Activated CD4-positive, alpha-beta T cell treated with anti-CD3 and anti-CD28 coated beads, Interleukin-2, amount 50 U/mL, for 24 hours (primary cell): Measurements from ENCODE around the gene TRIM29.
"Not testable (repeated sequence)": the region's sequence is repeated elsewhere in the genome, so short reads cannot be mapped to it uniquely, and the experiment has no call there.

ENCODE experiments used
- DNase-seq, 2 donors: peaks; one replicate each; pipeline ENCODE4 v3.0.0-alpha.2; 2020; ENCODE audit warnings: low read depth in 1 of 2, low spot score in 1 of 2

TRIM29 gene

GRCh38 chr11:120173019-120173705, 35.2 kb upstream of the TRIM29 start:
- no peak for DNase-seq

GRCh38 chr11:120172054-120172911, 34.4 kb upstream of the TRIM29 start:
- peak; percentile 17 to 31 for DNase-seq

- no peak for DNase-seq
Measured at GRCh38 chr11:120170741-120171261, 32.9 kb upstream of the TRIM29 start.

GRCh38 chr11:120169981-120170698, 32.2 kb upstream of the TRIM29 start:
- DNase-seq, result no peak

- DNase-seq, result peak in 1 of 2 donors; percentile 34
Measured at GRCh38 chr11:120168960-120169681, 31.2 kb upstream of the TRIM29 start.

GRCh38 chr11:120168108-120168959, 30.4 kb upstream of the TRIM29 start:
- DNase-seq, result no peak

- no peak for DNase-seq
Measured at GRCh38 chr11:120167659-120168058, 29.7 kb upstream of the TRIM29 start.

- no peak for DNase-seq
Measured at GRCh38 chr11:120160436-120160835, 22.5 kb upstream of the TRIM29 start.

GRCh38 chr11:120153221-120153620, 15.3 kb upstream of the TRIM29 start:
- DNase-seq, result no peak

GRCh38 chr11:120151536-120151935, 13.6 kb upstream of the TRIM29 start:
- no peak for DNase-seq

GRCh38 chr11:120149246-120149645, 11.3 kb upstream of the TRIM29 start:
- no peak for DNase-seq

GRCh38 chr11:120147950-120148270, 10.0 kb upstream of the TRIM29 start:
- DNase-seq, result no peak

- no peak for DNase-seq
Measured at GRCh38 chr11:120147094-120147949, 9.4 kb upstream of the TRIM29 start.

GRCh38 chr11:120146413-120147093, 8.6 kb upstream of the TRIM29 start:
- DNase-seq, result no peak

- DNase-seq, result no peak
Measured at GRCh38 chr11:120144501-120144900, 6.6 kb upstream of the TRIM29 start.

- not testable (repeated sequence) for DNase-seq
Measured at GRCh38 chr11:120143472-120143871, 5.6 kb upstream of the TRIM29 start.

GRCh38 chr11:120142441-120143100, 4.7 kb upstream of the TRIM29 start:
- DNase-seq, result no peak
